Spinal cord (tissue), 10 donors: Measurements from ENCODE around the gene DPYSL5. TPM values are rescaled to one million over a fixed set of nuclear protein-coding genes. Genes with fewer than 3 reads are reported as not detected.
"Not testable (repeated sequence)": the region's sequence is repeated elsewhere in the genome, so short reads cannot be mapped to it uniquely, and the experiment has no call there.

Experiments used
- DNase-seq, 6 donors: peaks; one replicate each; pipeline versions ENCODE4 v3.0.0 to v3.0.0-alpha.2; 2013 to 2015; ENCODE audit warnings: low spot score in 6 of 6, low read depth in 4 of 6
- H3K27ac ChIP-seq: one replicate; pipeline ENCODE4 v1.5.1; 2013; ENCODE audit warnings: low read depth, low read length, control low read depth
- H3K27me3 ChIP-seq: one replicate; pipeline ENCODE4 v1.6.1; 2013; ENCODE audit warnings: low read length; ENCODE audit not compliant: control insufficient read depth, insufficient read depth
- H3K36me3 ChIP-seq: one replicate; pipeline ENCODE4 v1.6.1; 2013; ENCODE audit warnings: low read length; ENCODE audit not compliant: control insufficient read depth, insufficient read depth
- H3K4me1 ChIP-seq: one replicate; pipeline ENCODE4 v1.6.1; 2013; ENCODE audit warnings: low read length; ENCODE audit not compliant: control insufficient read depth, insufficient read depth
- H3K4me3 ChIP-seq: one replicate; pipeline ENCODE4 v1.5.1; 2013; ENCODE audit warnings: low read depth, low read length, control low read depth
- H3K9me3 ChIP-seq: one replicate; pipeline ENCODE4 v1.6.1; 2013; ENCODE audit warnings: low read length; ENCODE audit not compliant: control insufficient read depth, insufficient read depth
- WGBS: methylation state at CpG from one replicate; pipeline ENCODE4 v1.1.5; 2013; ENCODE audit warnings: missing lambda C conversion rate; ENCODE audit not compliant: insufficient coverage; 5-methylcytosine and 5-hydroxymethylcytosine counted together
- polyA plus RNA-seq, 2 donors: library from polyadenylated mRNA; unstranded; fragments of 120-200 nt; gene quantifications; one replicate each; pipeline ENCODE4 v1.2.1, GENCODE V29; 2013; ENCODE audit not compliant: insufficient read length in 2 of 2
- total RNA-seq, 2 donors: library from RNA; depleted of rRNA in 1 of 2; stranded (reverse); fragments of 120-200 nt in 1 of 2; fragments of >200 nt in 1 of 2; gene quantifications; one replicate each; pipeline versions ENCODE4 v1.2.3 to v1.2.4, GENCODE V29; 2013 to 2014
- donor health status: healthy.

The DPYSL5 gene
- total and polyA plus RNA-seq, 4 donors: 30.6 to 226 (median 141) TPM

- 73% methylated on average over 7 of the region's 7 CpGs for WGBS
- Histone ChIP-seq H3K36me3 (peaks cover 7% of the 10 kb centered on the region), H3K4me1 (peaks cover 39% of the 10 kb centered on the region), H3K27me3 (no peaks in the 10 kb centered on the region), H3K9me3 (no peaks in the 10 kb centered on the region), H3K27ac (no peak overlapping the region), H3K4me3 (no peak overlapping the region)
- no peak for DNase-seq
Observed at GRCh38 chr2:26916128-26916692, 68.3 kb downstream of the DPYSL5 start.

- Histone ChIP-seq H3K27ac (no peak overlapping the region), H3K9me3 (no peaks in the 10 kb centered on the region), H3K4me3 (no peak overlapping the region), H3K27me3 (no peaks in the 10 kb centered on the region), H3K4me1 (peaks cover 31% of the 10 kb centered on the region), H3K36me3 (peaks cover 7% of the 10 kb centered on the region)
- DNase-seq: no peak
- 89% methylated on average over 4 of the region's 5 CpGs for whole genome bisulfite sequencing
Observed at GRCh38 chr2:26917135-26917836, 69.4 kb downstream of the DPYSL5 start.

GRCh38 chr2:26921323-26921722 is 73.4 kb downstream of the DPYSL5 start:
- Histone ChIP-seq H3K4me1 (peaks cover 12% of the 10 kb centered on the region), H3K4me3 (no peak overlapping the region), H3K9me3 (no peaks in the 10 kb centered on the region), H3K27ac (no peak overlapping the region), H3K27me3 (no peaks in the 10 kb centered on the region), H3K36me3 (peaks cover 12% of the 10 kb centered on the region)
- no peak for DNase-seq
- 67% methylated on average over 1 of the region's 5 CpGs for WGBS

GRCh38 chr2:26922405-26923188 is 74.7 kb downstream of the DPYSL5 start:
- H3K27me3 ChIP-seq: no peaks in the 10 kb centered on the region
- WGBS: 0% methylated on average over 4 of the region's 8 CpGs
- H3K4me3 ChIP-seq: no peak overlapping the region
- H3K36me3 ChIP-seq: peaks cover 17% of the 10 kb centered on the region
- DNase-seq: peak in 2 of 6 donors; percentile 88 to 92
- H3K9me3 ChIP-seq: no peaks in the 10 kb centered on the region
- H3K4me1 ChIP-seq: peaks cover 12% of the 10 kb centered on the region
- H3K27ac ChIP-seq: no peak overlapping the region

GRCh38 chr2:26923189-26923466 is 75.2 kb downstream of the DPYSL5 start:
- not testable (repeated sequence) for H3K4me3 ChIP-seq, H3K27ac ChIP-seq, H3K9me3 ChIP-seq, H3K27me3 ChIP-seq, DNase-seq
- Histone ChIP-seq H3K36me3 (peaks cover 17% of the 10 kb centered on the region), H3K4me1 (peaks cover 12% of the 10 kb centered on the region)
- 71% methylated on average over 1 of the region's 1 CpG for WGBS

GRCh38 chr2:26924731-26925099 is 76.8 kb downstream of the DPYSL5 start:
- DNase-seq: no peak
- Histone ChIP-seq H3K36me3 (peaks cover 27% of the 10 kb centered on the region), H3K4me1 (peaks cover 12% of the 10 kb centered on the region), H3K27ac (no peak overlapping the region), H3K27me3 (no peaks in the 10 kb centered on the region), H3K4me3 (no peak overlapping the region), H3K9me3 (no peaks in the 10 kb centered on the region)
- WGBS: 92% methylated on average over 14 of the region's 14 CpGs

GRCh38 chr2:26925100-26925791 is 77.3 kb downstream of the DPYSL5 start:
- H3K27ac ChIP-seq: no peak overlapping the region
- H3K4me3 ChIP-seq: no peak overlapping the region
- WGBS: 48% methylated on average over 7 of the region's 9 CpGs
- peaks cover 12% of the 10 kb centered on the region for H3K4me1 ChIP-seq
- DNase-seq: no peak
- no peaks in the 10 kb centered on the region for H3K27me3 ChIP-seq
- H3K36me3 ChIP-seq: peaks cover 31% of the 10 kb centered on the region
- no peaks in the 10 kb centered on the region for H3K9me3 ChIP-seq

GRCh38 chr2:26927221-26927620 is 79.3 kb downstream of the DPYSL5 start:
- H3K27me3 ChIP-seq: no peaks in the 10 kb centered on the region
- peaks cover 37% of the 10 kb centered on the region for H3K36me3 ChIP-seq
- H3K4me3 ChIP-seq: no peak overlapping the region
- no peak overlapping the region for H3K27ac ChIP-seq
- WGBS: 99% methylated on average over 8 of the region's 9 CpGs
- no peaks in the 10 kb centered on the region for H3K9me3 ChIP-seq
- no peak for DNase-seq
- peaks cover 12% of the 10 kb centered on the region for H3K4me1 ChIP-seq

GRCh38 chr2:26932974-26933373 is 85.0 kb downstream of the DPYSL5 start:
- 75% methylated on average over 2 of the region's 11 CpGs for WGBS

More at GRCh38 chr2:26932974-26933373, 85.0 kb downstream of the DPYSL5 start:
- no peak overlapping the region for H3K4me3 ChIP-seq
- DNase-seq: no peak
- H3K27me3 ChIP-seq: no peaks in the 10 kb centered on the region
- H3K4me1 ChIP-seq: peaks cover 17% of the 10 kb centered on the region
- H3K36me3 ChIP-seq: peaks cover 52% of the 10 kb centered on the region
- H3K27ac ChIP-seq: no peak overlapping the region
- H3K9me3 ChIP-seq: no peaks in the 10 kb centered on the region
